SJSA1 (cell line): ENCODE measurements around the gene TRIM32. TPM values are rescaled to one million over a fixed set of nuclear protein-coding genes. Genes with fewer than 3 reads are reported as not detected.

Source experiments
- DNase-seq, 2 experiments: peaks; one replicate each; pipeline ENCODE4 v3.0.0-alpha.2; 2015 to 2020; ENCODE audit warnings: low spot score in 2 of 2, low read depth in 1 of 2
- H3K27ac ChIP-seq: fragments of 250-450 bp; sonication (Bioruptor Pico); 2 replicates; pipeline ENCODE4 v1.5.1; 2020; ENCODE audit warnings: mild to moderate bottlenecking, moderate library complexity
- H3K27me3 ChIP-seq: fragments of 250-450 bp; sonication (Bioruptor Pico); replicated peaks from 2 replicates; pipeline ENCODE4 v1.5.1; 2020; ENCODE audit warnings: mild to moderate bottlenecking, moderate library complexity
- H3K36me3 ChIP-seq: fragments of 250-450 bp; sonication (Bioruptor Pico); 2 replicates; pipeline ENCODE4 v1.5.1; 2020; ENCODE audit warnings: mild to moderate bottlenecking
- H3K4me1 ChIP-seq: fragments of 250-450 bp; sonication (Bioruptor Pico); replicated peaks from 2 replicates; pipeline ENCODE4 v1.6.1; 2021; ENCODE audit warnings: mild to moderate bottlenecking
- H3K4me3 ChIP-seq: fragments of 250-450 bp; sonication (Bioruptor Pico); 2 replicates; pipeline ENCODE4 v1.5.1; 2020; ENCODE audit warnings: mild to moderate bottlenecking
- H3K9me3 ChIP-seq: fragments of 250-450 bp; sonication (Bioruptor Pico); replicated peaks from 2 replicates; pipeline ENCODE4 v1.5.1; 2020; ENCODE audit warnings: mild to moderate bottlenecking
- total RNA-seq: library from RNA; depleted of rRNA; stranded (reverse); fragments of >200 nt; shearing (Covaris generic); gene quantifications from 2 replicates; pipeline ENCODE4 v1.2.3, GENCODE V29; 2014; rRNA removed

TRIM32 gene
- 18.5 and 19.5 TPM in 2 replicates for total RNA-seq

GRCh38 chr9:116687074-116687753, at the start of gene TRIM32:
Gene TRIM32 (plus strand): TSS chr9:116687305. CDS start chr9:116697743, 10,438 bp downstream.
- Histone ChIP-seq H3K4me3 (peak within 1 kb of the TSS; percentile 49), H3K36me3 (peaks cover 12% of the 10 kb centered on the region), H3K4me1 (peaks cover 41% of the 10 kb centered on the region), H3K27me3 (no peaks in the 10 kb centered on the region), H3K27ac (peak within 1 kb of the TSS; percentile 52; the same call in 1 of the 2 replicates), H3K9me3 (no peaks in the 10 kb centered on the region)
- peak; percentile 80 to 90 for DNase-seq

DNA sequence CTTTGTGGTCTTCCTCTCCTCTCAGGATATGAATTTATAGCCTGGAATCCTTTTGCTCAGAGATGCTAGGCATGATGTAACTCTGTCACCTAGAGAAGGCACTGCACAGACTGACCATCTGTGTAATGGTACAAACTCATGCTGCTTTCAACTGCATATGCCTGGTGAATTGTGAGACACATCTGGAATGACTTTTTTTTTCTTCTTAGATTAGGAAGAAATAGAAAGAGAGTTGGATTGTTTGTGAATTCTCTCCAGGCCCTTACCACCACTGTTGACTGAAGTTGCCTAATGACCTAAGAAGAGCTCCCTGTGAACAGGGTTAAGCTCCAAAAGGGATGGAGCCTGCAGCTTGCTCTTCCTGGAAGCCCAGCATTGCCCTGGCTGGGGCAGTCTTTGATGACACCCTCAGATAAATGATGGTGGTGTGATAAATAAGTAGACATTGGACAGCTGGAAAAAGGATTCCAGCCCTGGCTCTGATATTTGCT, 47.8 kb upstream of the TRIM32 start:
- Histone ChIP-seq H3K4me3 (no peak overlapping the region), H3K27me3 (no peaks in the 10 kb centered on the region), H3K36me3 (no peaks in the 10 kb centered on the region), H3K4me1 (no peaks in the 10 kb centered on the region), H3K9me3 (no peaks in the 10 kb centered on the region), H3K27ac (no peak overlapping the region)
- no peak for DNase-seq

- H3K9me3 ChIP-seq, result no peaks in the 10 kb centered on the region
- H3K27me3 ChIP-seq, result no peaks in the 10 kb centered on the region
- no peak for DNase-seq
- no peaks in the 10 kb centered on the region for H3K36me3 ChIP-seq
- no peak overlapping the region for H3K4me3 ChIP-seq
- no peaks in the 10 kb centered on the region for H3K4me1 ChIP-seq
- H3K27ac ChIP-seq, result no peak overlapping the region
These were observed 45.6 kb upstream of the TRIM32 start for GRCh38 chr9:116641292-116642059.

DNA sequence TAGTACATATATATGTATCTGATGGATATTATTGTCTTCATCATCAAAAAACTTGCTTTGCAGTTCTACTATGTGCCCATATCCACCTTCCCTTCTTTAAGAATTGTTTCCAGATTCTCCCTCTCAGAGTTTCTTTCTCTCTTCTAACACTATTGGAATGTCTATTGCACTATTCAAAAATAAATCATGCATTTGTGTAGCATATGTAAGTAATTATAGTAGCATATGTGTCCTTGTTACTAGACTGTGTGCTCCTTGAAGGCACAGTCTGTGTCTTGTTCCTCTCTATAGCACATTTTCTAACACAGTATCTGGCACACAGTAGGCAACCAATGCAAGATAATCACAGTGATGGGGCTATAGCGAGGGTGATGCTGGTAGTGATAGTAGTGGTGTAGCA, 43.4 kb upstream of the TRIM32 start:
- no peaks in the 10 kb centered on the region for H3K4me1 ChIP-seq
- no peak for DNase-seq
- H3K4me3 ChIP-seq, result no peak overlapping the region
- H3K27ac ChIP-seq, result no peak overlapping the region
- no peaks in the 10 kb centered on the region for H3K27me3 ChIP-seq
- no peaks in the 10 kb centered on the region for H3K36me3 ChIP-seq
- H3K9me3 ChIP-seq, result no peaks in the 10 kb centered on the region

DNA sequence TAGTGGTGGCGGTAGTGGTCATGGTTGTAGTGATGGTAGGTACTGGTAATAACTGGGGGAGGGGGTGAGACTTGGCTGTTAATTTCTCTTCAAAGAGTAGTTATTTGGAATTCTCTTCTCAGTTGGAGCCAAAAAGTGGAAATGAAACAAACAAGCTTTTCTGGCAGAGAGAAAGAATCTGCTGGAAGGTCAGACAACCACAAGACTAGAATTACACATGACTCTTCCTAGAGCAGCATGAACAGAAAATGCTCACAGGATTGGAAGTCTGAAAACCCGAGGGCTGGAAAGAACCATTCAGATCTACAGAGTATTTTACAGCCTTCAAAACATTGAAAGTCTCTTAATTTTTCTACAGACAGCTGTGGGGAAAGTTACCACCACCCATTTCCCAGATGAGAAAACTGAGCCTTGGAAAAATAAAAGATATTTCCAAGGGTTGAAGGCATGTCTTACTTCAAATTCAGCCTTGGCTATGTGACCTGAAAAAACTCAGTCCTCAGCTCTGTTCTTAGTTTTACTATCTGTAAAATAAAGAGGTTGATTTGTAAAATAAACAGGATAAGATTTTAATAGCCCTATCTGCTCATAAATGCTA, 42.9 kb upstream of the TRIM32 start:
- DNase-seq, result no peak
- Histone ChIP-seq H3K27ac (no peak overlapping the region), H3K4me3 (no peak overlapping the region), H3K4me1 (no peaks in the 10 kb centered on the region), H3K27me3 (no peaks in the 10 kb centered on the region), H3K36me3 (no peaks in the 10 kb centered on the region), H3K9me3 (no peaks in the 10 kb centered on the region)

GRCh38 chr9:116646661-116647514, 40.2 kb upstream of the TRIM32 start:
- Histone ChIP-seq H3K27ac (no peak overlapping the region), H3K9me3 (no peaks in the 10 kb centered on the region), H3K36me3 (no peaks in the 10 kb centered on the region), H3K4me3 (no peak overlapping the region), H3K4me1 (no peaks in the 10 kb centered on the region), H3K27me3 (no peaks in the 10 kb centered on the region)
- DNase-seq, result peak in 1 of 2 experiments; percentile 26

DNA sequence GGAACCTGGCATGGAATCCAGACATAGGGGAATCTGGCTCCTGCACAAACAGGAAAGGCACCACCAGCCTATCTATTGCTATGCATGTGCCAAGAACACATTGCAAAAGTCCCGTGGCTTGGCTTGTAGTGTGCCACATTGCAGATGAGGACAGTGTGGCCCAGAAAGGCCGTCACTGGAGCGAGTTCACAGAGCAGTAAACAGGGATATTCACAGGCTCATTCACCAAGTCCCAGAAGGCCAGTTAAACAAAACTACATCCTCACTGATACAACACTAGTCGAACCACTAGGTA, 39.6 kb upstream of the TRIM32 start:
- H3K4me1 ChIP-seq, result no peaks in the 10 kb centered on the region
- H3K4me3 ChIP-seq, result no peak overlapping the region
- no peaks in the 10 kb centered on the region for H3K9me3 ChIP-seq
- H3K27me3 ChIP-seq, result no peaks in the 10 kb centered on the region
- H3K36me3 ChIP-seq, result no peaks in the 10 kb centered on the region
- DNase-seq, result no peak
- H3K27ac ChIP-seq, result no peak overlapping the region

DNA sequence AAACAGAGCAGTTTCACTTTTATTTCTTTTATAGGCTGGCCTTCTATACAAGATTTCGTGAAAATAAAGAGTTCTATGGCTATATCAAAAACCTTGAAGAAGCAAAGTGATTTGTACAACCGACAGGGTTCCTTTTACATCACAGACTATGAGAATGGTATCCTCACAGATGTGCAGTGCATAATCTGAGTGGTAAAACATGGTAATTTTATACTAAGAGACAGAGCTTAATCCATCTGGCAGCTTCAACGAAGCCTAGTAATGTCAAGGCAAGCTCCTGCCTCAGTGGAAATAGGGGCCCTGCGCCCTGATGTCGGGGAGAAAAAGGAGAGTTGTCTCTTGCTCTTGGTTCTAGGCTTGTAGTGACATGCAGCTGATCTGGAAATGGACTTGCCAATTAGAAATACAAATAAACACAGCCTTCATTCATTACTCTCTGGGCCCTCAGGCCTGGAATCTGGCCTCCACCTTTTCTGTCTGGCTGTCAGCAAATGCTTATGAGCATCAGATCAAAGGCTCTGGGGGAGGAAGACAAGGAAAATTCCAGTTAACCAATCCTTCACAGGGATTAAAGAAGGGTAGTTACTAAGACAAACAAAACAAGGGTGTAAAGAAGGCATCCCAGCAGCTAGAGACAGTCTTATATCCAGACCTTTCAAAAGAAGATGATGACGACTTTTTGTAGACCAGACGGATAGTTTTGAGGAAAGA, 33.6 kb upstream of the TRIM32 start:
- H3K36me3 ChIP-seq, result no peaks in the 10 kb centered on the region
- H3K27ac ChIP-seq, result no peak overlapping the region
- no peaks in the 10 kb centered on the region for H3K27me3 ChIP-seq
- no peaks in the 10 kb centered on the region for H3K4me1 ChIP-seq
- DNase-seq, result no peak
- no peaks in the 10 kb centered on the region for H3K9me3 ChIP-seq
- no peak overlapping the region for H3K4me3 ChIP-seq

DNA sequence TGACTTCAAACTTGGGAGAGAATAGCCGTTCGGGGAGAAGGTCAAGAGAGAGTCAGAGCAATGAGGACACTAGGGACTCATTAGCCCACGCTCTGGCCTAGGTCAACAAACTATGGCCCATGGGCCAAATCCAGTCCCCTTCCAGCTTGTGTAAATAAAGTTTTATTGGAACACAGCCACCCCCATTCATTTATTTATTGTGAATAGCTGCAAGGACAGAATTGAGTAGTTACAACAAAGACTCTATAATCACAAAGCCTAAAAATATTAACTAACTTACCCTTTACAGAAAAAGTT, 33.1 kb upstream of the TRIM32 start:
- H3K27me3 ChIP-seq, result no peaks in the 10 kb centered on the region

GRCh38 chr9:116656501-116656971, 30.6 kb upstream of the TRIM32 start:
- H3K36me3 ChIP-seq, result no peaks in the 10 kb centered on the region

More for the DNA sequence above, 33.1 kb upstream of the TRIM32 start:
- no peak overlapping the region for H3K27ac ChIP-seq
- no peak for DNase-seq
- no peaks in the 10 kb centered on the region for H3K36me3 ChIP-seq
- H3K9me3 ChIP-seq, result no peaks in the 10 kb centered on the region
- H3K4me3 ChIP-seq, result no peak overlapping the region
- H3K4me1 ChIP-seq, result no peaks in the 10 kb centered on the region

DNA sequence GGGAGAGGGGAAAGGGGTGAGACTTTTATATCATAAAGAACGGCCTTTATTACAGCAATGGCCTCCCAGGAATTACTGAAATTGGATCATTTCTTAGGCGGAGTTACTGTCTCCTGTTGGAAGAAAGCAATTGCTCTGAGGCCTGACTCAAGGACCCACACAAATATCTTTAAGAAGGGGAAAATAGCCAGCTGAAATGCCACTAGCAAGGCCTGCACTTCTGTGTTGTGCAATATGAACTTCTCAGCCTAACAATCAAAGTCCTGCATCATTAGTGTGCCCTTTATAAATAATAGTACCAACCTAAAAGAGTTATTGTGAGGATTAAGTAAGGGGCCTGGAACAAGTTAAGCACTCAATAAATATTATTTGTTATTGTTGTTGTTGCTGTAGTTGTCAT, 30.1 kb upstream of the TRIM32 start:
- DNase-seq, result no peak
- Histone ChIP-seq H3K27me3 (no peaks in the 10 kb centered on the region), H3K27ac (no peak overlapping the region), H3K9me3 (no peaks in the 10 kb centered on the region), H3K4me3 (no peak overlapping the region), H3K4me1 (no peaks in the 10 kb centered on the region), H3K36me3 (no peaks in the 10 kb centered on the region)

More at GRCh38 chr9:116656501-116656971, 30.6 kb upstream of the TRIM32 start:
- H3K4me3 ChIP-seq, result no peak overlapping the region
- no peaks in the 10 kb centered on the region for H3K27me3 ChIP-seq
- DNase-seq, result no peak
- H3K4me1 ChIP-seq, result no peaks in the 10 kb centered on the region
- no peak overlapping the region for H3K27ac ChIP-seq
- no peaks in the 10 kb centered on the region for H3K9me3 ChIP-seq

GRCh38 chr9:116658265-116658664, 28.8 kb upstream of the TRIM32 start:
- DNase-seq, result no peak
- no peaks in the 10 kb centered on the region for H3K27me3 ChIP-seq
- no peaks in the 10 kb centered on the region for H3K4me1 ChIP-seq
- no peak overlapping the region for H3K27ac ChIP-seq
- no peak overlapping the region for H3K4me3 ChIP-seq
- no peaks in the 10 kb centered on the region for H3K9me3 ChIP-seq
- no peaks in the 10 kb centered on the region for H3K36me3 ChIP-seq
